Right lobe of liver (tissue), 6 donors: ENCODE results near the gene TMPRSS15. TPM values are rescaled to one million over a fixed set of nuclear protein-coding genes. Genes with fewer than 3 reads are reported as not detected.

ENCODE experiments used
- ATAC-seq, 4 donors: fragments of 200-7000 bp; cut with Tn5 transposase; one replicate each; pipeline ENCODE4 v1.9.1; 2020; ENCODE audit warnings: mild to moderate bottlenecking in 4 of 4, moderate library complexity in 4 of 4
- DNase-seq, 3 donors: peaks; one replicate each; pipeline ENCODE4 v3.0.0-alpha.2; 2020
- H3K27ac ChIP-seq, 3 donors: fragments of 200-600 bp; one replicate each; pipeline ENCODE4 v1.8.0; 2022
- H3K27me3 ChIP-seq, 2 donors: fragments of 200-600 bp; one replicate each; pipeline ENCODE4 v1.8.0; 2022
- H3K36me3 ChIP-seq, 4 donors: fragments of 200-600 bp; sonication (generic) in 1 of 4; one replicate each; pipeline versions ENCODE4 v1.5.1 to v1.8.0; 2017 to 2022; ENCODE audit warnings: control low read depth in 1 of 4
- H3K4me1 ChIP-seq, 4 donors: fragments of 200-600 bp; sonication (generic) in 1 of 4; one replicate each; pipeline versions ENCODE4 v1.5.1 to v1.8.0; 2017 to 2022; ENCODE audit warnings: control low read depth in 1 of 4
- H3K4me3 ChIP-seq, 3 donors: fragments of 200-600 bp; one replicate each; pipeline ENCODE4 v1.8.0; 2022
- H3K9me3 ChIP-seq, 4 donors: fragments of 200-600 bp; sonication (generic) in 1 of 4; one replicate each; pipeline versions ENCODE4 v1.5.1 to v1.8.0; 2017 to 2022; ENCODE audit warnings: control low read depth in 1 of 4
- POLR2A ChIP-seq: fragments of 450-650 bp; IDR thresholded peaks from one replicate; pipeline ENCODE4 v1.6.1; 2017; ENCODE audit warnings: antibody characterized with exemption, mild to moderate bottlenecking
- WGBS: methylation state at CpG from one replicate; pipeline ENCODE4 v1.1.6; 2018; ENCODE audit warnings: low coverage, low lambda C conversion rate; ENCODE audit not compliant: insufficient coverage; ENCODE audit errors: missing lambda C conversion rate; 5-methylcytosine and 5-hydroxymethylcytosine counted together
- intact Hi-C, 2 donors: fragments of 100-400 bp; cut with DNase I; formaldehyde crosslinking; loops; one replicate each; pipeline versions ENCODE4 v1.11.2 to v1.14.1; 2022
- total RNA-seq, 6 experiments: library from RNA; depleted of rRNA in 2 of 6; stranded (reverse); fragments of >200 nt in 2 of 6; fragmentation: NEBNext Ultra II Directional in 3 of 6; extraction: Animal tissue kit (Norgen Biotek cat#: 25700) in 3 of 6; gene quantifications; one replicate each; pipeline versions ENCODE4 v1.1.0 to v1.2.4, GENCODE V29; 2016 to 2023
- TF ChIP-seq, protein P1 (sequence below), 4 donors: fragments of 200-600 bp in 3 of 4; fragments of 450-650 bp in 1 of 4; IDR thresholded peaks; one replicate each; pipeline versions ENCODE4 v1.5.1 to v1.8.0; 2016 to 2022; ENCODE audit warnings: antibody characterized with exemption in 4 of 4, mild to moderate bottlenecking in 2 of 4
- donor health status: DM: no; HTN: yes; CAD: no.
- donor health status: DM: no; HTN: no; CAD: no.
- donor health status: DM: no; HTN: no; CAD: no.
- donor health status: DM: no; HTN: yes; CAD: no.
- donor health status: DM: no; HTN: yes; CAD: no.

TMPRSS15 gene
- total RNA-seq, 6 experiments from 2014 or later = not detected

DNA sequence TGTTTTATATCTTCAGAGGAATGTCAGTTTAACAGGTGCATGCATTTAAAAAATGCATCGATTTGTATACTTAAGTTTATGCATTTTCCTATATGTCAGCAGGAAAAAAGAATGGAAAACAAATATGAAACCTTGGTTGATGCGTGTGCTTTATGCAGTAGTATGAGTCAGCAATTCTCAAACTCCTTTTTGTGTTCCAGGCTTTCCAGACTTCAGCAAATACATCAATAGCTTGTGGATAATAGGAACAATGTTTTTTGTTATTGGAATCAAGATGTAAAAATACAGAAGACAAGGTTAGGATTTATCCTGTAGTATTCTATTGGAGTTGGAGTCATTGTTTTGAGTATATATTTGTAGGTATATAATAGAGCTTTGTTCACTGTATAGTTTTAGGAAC lies 113.7 kb downstream of the TMPRSS15 start:
- H3K4me3 ChIP-seq = no peak overlapping the region

GRCh38 chr21:18285379-18285778 lies 118.2 kb downstream of the TMPRSS15 start:
- H3K4me3 ChIP-seq = no peak overlapping the region
- H3K36me3 ChIP-seq = no peaks in the 10 kb centered on the region
- ATAC-seq (no peak), DNase-seq (no peak)
- WGBS = 48% methylated on average over 4 of the region's 4 CpGs
- intact Hi-C loops = no loop called here
- no peak overlapping the region for H3K27ac ChIP-seq
- H3K27me3 ChIP-seq = no peaks in the 10 kb centered on the region
- no peaks in the 10 kb centered on the region for H3K4me1 ChIP-seq
- no peaks in the 10 kb centered on the region for H3K9me3 ChIP-seq
- TF ChIP-seq POLR2A = no peak
- TF ChIP-seq, protein P1, sequence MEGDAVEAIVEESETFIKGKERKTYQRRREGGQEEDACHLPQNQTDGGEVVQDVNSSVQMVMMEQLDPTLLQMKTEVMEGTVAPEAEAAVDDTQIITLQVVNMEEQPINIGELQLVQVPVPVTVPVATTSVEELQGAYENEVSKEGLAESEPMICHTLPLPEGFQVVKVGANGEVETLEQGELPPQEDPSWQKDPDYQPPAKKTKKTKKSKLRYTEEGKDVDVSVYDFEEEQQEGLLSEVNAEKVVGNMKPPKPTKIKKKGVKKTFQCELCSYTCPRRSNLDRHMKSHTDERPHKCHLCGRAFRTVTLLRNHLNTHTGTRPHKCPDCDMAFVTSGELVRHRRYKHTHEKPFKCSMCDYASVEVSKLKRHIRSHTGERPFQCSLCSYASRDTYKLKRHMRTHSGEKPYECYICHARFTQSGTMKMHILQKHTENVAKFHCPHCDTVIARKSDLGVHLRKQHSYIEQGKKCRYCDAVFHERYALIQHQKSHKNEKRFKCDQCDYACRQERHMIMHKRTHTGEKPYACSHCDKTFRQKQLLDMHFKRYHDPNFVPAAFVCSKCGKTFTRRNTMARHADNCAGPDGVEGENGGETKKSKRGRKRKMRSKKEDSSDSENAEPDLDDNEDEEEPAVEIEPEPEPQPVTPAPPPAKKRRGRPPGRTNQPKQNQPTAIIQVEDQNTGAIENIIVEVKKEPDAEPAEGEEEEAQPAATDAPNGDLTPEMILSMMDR (IDR thresholded peaks at IDR 0.05) = no peak

More for the DNA sequence above, 113.7 kb downstream of the TMPRSS15 start:
- Histone ChIP-seq H3K27me3 (no peaks in the 10 kb centered on the region), H3K9me3 (no peaks in the 10 kb centered on the region), H3K4me1 (no peaks in the 10 kb centered on the region), H3K36me3 (no peaks in the 10 kb centered on the region), H3K27ac (no peak overlapping the region)
- intact Hi-C loops = no loop called here
- no peak for DNase-seq
- TF ChIP-seq, protein P1 (IDR thresholded peaks at IDR 0.05) = no peak
- no peak for ATAC-seq
- WGBS = 26% methylated on average over 2 of the region's 2 CpGs

GRCh38 chr21:18275781-18276180 lies 127.8 kb downstream of the TMPRSS15 start:
- no peaks in the 10 kb centered on the region for H3K9me3 ChIP-seq
- H3K36me3 ChIP-seq = no peaks in the 10 kb centered on the region
- 27% methylated on average over 3 of the region's 3 CpGs for WGBS
- TF ChIP-seq, protein P1 (IDR thresholded peaks at IDR 0.05) = no peak
- no peak for TF ChIP-seq POLR2A
- no peak for ATAC-seq
- H3K27ac ChIP-seq = no peak overlapping the region
- no peaks in the 10 kb centered on the region for H3K4me1 ChIP-seq
- intact Hi-C loops = no loop called here
- no peak for DNase-seq
- H3K4me3 ChIP-seq = no peak overlapping the region
- no peaks in the 10 kb centered on the region for H3K27me3 ChIP-seq

GRCh38 chr21:18274370-18274769 lies 129.2 kb downstream of the TMPRSS15 start:
- no peaks in the 10 kb centered on the region for H3K9me3 ChIP-seq
- no peak overlapping the region for H3K4me3 ChIP-seq
- intact Hi-C loops = no loop called here
- no peak for TF ChIP-seq POLR2A
- TF ChIP-seq, protein P1 (IDR thresholded peaks at IDR 0.05) = no peak
- no peak overlapping the region for H3K27ac ChIP-seq
- DNase-seq = no peak
- no peaks in the 10 kb centered on the region for H3K27me3 ChIP-seq
- WGBS = 51% methylated on average over 5 of the region's 5 CpGs
- ATAC-seq = no peak
- no peaks in the 10 kb centered on the region for H3K4me1 ChIP-seq
- no peaks in the 10 kb centered on the region for H3K36me3 ChIP-seq

DNA sequence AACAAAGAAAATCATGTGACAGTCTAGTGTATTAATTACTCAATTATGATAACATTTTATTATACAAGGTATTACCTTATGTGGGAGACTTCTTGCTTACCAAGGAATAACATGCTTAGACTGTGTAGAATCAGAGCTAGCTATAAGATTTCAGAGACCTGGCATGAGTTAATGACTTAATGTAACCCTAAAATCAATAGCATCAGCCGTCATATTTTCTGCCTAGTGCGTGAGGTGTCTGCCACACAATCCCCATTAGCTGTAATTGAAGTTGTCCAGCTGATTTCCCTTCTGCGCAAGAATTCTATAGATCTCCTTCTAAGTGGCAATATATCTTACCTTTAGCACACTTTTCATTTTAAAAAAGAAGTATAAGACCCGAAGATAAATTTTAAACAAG lies 130.2 kb downstream of the TMPRSS15 start:
- Histone ChIP-seq H3K27ac (no peak overlapping the region), H3K9me3 (no peaks in the 10 kb centered on the region), H3K4me3 (no peak overlapping the region), H3K27me3 (no peaks in the 10 kb centered on the region), H3K36me3 (no peaks in the 10 kb centered on the region), H3K4me1 (no peaks in the 10 kb centered on the region)
- intact Hi-C loops = no loop called here
- ATAC-seq = no peak
- 51% methylated on average over 4 of the region's 4 CpGs for WGBS
- TF ChIP-seq POLR2A = no peak
- TF ChIP-seq, protein P1 (IDR thresholded peaks at IDR 0.05) = no peak
- no peak for DNase-seq
